NCI-H774 (cell line): ENCODE results near the gene SUCO.
"Not testable (repeated sequence)": the region's sequence is repeated elsewhere in the genome, so short reads cannot be mapped to it uniquely, and the experiment has no call there.

ENCODE experiments used
- DNase-seq: peaks from one replicate; lab custom pipeline; 2025; lab: John Stamatoyannopoulos, UW

SUCO gene

DNA sequence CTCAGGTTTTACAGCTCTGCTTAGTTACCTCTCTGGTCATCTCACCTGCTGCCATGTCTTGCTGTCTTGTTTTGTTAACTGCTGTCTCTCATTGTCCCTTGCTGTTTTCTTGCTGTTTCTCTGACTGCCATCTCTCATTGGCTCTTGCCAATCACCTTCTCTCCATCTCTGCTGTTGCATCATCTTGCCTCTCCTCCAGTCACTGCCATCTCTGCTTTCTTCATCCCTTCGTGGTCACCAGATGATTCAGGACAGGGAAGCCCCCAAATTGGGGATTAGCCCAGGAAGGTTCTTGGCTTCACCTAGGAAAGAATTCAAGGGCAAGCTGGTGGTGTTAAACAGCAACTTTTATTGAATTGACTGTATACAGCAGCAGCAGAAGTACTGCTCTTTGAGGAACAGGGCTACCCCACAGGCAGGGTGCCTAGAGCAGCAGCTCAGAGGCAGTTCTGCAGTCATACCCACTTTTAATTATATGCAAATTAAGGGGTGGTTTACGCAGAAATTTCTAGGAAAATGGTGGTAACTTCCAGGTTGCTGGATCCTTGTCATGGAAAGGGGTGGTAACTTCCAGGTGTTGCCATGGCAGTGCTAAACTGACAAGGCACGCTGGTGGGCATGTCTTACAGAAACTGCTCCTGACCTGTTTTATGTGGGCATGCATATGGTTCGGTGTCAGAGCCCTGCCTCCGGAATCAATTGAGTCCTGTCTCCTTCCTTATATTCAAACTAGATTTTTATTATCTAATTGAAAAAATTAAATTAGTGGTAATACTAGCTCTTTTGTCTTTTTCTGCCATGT, 33.4 kb downstream of the SUCO start:
- DNase-seq, result no peak

DNA sequence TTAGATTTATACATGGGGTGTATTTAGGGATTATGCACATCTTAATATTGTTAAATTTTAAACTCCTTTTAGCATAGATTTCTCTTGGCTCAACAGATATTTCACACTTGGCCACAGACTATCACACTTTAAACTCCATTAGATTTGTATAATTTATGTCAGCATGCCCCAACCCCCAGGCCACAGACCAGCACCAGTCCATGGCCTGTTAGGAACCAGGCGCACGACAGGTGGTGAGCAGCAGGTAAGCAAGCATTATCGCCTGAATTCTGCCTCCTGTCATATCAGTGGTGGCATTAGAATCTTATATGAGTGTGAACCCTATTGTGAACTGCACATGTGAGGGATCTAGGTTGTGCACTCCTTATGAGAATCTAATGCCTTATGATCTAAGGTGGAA, 34.8 kb downstream of the SUCO start:
- DNase-seq, result no peak

DNA sequence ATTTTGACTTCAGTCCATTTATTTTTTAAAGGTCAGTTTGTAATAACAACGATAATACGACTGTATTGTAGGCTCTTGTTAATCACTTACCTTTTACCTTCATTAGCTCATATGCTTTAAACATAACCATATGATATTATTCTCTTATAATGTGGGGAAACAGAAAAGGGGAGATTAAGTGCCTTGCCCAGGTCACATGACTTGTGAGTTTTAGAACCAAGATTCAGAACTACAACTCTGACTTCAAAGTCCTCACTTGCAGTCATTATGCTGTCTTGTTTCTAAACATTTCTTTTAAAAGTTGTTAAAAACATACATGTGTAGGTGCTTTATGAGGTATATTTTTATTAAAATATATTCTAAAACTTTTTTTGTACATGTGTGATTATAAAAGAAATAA, 41.1 kb downstream of the SUCO start:
- no peak for DNase-seq

DNA sequence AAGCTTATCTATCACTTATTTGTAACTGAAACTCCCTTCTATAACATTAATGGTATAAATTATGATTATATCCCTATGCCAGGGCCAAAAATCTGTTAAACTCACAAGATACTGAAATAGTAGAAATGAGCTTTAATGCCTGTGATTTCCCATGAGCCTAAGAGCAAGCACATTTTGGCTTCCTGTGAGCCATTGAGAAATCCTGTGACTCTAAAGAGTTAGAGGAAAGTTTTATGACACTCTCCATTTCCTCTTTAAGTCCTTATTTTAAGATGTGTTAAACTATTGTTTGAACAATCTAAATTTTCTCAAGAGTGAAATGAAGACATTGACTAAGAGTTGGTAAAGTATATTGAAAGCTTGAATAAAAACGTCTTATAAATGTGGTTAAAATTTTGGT, 45.6 kb downstream of the SUCO start:
- no peak for DNase-seq

DNA sequence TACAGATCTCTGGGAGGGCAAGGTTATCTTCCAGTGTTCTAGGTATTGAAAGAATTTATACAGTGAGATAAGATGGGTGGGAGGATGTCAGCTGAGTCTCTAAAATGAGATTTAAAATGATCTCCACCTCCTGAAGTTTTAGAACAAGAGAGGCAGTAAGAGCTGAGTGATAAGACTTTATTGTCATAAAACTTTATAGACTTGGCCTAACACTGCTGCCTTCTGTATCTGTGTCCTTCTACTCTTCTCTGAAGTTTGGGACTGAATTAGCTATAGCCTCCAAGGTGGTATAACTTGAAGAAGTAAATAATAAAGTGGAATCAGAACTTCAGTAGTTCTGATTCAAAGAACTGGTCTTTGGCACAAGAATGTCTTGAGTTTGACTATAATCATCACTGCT, 48.3 kb downstream of the SUCO start:
- no peak for DNase-seq

DNA sequence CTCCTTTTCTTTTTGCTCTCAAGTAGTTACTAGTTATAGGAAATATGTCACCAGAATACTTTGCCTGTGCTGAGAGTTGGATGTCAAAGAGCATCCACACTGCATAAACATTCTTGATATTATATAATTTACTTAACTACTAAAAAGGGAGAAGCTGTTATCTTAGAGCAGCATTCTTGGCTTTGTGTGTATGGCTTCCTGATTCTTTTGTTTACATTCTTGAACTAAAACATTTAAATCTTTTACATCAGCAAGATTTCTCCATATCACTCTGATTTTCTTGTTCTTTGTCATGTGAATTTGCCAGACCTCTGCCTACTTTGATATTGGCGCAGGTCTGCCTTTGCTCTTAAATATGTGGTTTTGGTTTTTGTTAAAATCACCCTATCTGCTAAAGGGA, 48.8 kb downstream of the SUCO start:
- no peak for DNase-seq

DNA sequence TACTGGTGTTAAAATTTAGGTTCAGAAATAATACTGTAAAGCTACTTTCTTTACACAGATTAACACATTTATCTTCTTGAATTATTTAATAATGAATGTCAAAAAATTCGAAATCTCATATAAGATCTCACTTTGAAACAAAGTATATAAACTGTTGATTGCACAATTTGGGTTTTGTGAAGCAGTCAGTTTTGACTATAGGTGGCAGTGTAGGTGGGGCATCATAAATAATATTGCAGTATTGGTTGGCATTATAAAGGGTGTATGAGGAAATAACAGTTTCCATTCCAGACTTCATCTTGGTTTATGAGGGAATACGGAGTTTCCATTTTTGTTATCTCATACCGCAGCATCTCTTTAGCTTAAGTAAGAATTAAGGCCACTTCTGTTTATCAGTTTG, 49.9 kb downstream of the SUCO start:
- DNase-seq, result no peak

DNA sequence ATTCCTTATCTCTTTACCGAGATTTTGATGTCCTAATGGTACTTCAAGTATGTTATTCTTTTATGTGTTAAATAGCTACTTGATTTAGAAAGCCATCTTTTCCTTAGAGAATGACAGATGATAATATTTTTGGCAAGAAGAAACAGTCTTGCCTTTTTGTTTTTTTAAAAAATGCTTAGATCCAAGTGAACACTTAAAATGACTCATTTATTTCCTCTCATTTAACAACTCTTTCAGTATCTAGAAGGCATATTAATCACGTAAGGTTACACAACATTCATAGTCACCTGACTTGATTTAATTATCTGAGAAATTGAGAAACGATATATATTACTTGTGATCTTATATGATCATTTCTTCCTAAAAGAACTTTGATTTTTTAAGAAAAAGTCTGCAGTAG, 52.4 kb downstream of the SUCO start:
- no peak for DNase-seq

DNA sequence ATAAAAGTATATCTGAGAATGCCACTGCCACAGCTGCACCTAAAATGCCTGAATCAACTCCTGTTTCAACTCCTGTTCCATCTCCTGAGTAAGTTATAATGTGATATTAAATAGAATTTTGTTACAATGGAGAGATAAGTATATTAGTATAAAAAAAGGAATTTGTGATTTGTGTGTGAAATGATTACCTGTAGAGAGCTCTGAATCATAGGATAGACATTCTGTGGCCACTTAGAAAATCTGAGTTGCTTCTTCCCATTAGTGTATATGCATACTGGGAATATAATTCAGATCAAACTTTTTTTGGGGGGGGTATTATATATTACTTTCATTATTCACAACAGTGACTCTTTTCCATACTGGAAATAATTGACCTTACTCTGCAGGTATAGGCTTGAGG, 52.9 kb downstream of the SUCO start:
- no peak for DNase-seq

DNA sequence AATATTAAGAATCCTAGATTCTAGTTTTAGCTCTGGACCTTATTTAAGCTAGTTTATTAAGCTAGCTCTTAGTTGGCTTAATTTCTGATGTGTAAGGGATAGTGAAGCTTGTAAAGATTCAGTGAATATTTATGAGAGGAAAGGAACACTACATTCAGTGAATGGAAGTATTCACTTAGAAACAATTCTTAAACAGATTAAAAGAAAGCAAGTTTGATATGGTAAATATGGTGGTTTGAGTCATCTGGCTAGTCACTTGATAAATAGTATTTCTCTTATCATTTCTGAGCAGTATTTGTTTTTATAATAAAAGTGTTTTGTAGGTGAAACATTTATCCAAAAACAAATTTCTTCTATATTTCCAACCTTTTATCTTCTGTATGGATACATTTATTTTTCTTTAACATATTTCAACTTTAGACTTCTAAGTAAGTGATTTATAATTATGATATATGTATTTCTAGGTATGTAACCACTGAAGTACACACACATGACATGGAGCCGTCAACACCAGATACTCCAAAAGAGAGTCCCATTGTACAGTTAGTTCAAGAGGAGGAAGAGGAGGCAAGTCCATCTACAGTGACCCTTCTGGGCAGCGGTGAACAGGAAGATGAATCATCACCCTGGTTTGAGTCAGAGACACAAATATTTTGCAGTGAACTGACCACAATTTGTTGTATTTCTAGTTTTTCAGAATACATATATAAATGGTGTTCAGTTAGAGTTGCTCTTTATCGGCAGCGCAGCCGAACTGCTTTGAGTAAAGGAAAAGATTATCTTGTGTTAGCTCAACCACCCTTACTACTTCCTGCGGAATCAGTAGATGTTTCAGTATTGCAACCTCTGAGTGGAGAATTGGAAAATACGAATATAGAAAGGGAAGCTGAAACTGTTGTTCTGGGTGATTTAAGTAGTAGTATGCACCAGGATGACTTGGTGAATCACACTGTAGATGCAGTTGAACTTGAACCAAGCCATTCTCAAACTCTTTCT, 55.6 kb downstream of the SUCO start:
- no peak for DNase-seq

DNA sequence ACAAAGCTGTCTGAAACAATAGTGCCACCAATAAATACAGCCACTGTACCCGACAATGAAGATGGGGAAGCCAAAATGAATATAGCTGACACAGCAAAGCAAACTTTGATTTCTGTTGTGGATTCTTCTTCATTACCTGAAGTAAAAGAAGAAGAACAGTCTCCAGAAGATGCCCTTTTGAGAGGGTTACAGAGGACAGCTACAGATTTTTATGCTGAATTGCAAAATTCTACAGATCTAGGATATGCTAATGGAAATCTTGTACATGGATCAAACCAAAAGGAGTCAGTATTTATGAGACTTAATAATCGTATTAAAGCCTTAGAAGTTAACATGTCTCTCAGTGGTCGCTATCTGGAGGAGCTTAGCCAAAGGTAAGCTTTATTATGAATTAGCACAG, 56.6 kb downstream of the SUCO start:
- DNase-seq, result no peak

DNA sequence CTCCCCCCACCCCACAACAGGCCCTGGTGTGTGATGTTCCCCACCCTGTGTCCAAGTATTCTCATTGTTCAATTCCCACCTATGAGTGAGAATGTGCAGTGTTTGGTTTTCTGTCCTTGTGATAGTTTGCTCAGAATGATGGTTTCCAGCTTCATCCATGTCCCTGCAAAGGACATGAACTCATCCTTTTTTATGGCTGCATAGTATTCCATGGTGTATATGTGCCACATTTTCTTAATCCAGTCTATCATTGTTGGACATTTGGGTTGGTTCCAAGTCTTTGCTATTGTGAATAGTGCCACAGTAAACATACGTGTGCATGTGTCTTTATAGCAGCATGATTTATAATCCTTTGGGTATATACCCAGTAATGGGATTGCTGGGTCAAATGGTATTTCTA, 58.5 kb downstream of the SUCO start:
- not testable (repeated sequence) for DNase-seq

DNA sequence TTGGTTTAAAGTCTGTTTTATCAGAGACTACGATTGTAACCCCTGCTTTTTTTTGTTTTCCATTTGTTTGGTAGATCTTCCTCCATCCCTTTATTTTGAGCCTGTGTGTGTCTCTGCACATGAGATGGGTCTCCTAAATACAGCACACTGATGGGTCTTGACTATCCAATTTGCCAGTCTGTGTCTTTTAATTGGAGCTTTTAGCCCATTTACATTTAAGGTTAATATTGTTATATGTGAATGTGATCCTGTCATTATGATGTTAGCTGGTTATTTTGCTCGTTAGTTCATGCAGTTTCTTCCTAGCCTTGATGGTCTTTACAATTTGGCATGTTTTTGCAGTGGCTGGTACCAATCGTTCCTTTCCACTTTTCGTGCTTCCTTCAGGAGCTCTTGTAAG, 62.1 kb downstream of the SUCO start:
- not testable (repeated sequence) for DNase-seq

DNA sequence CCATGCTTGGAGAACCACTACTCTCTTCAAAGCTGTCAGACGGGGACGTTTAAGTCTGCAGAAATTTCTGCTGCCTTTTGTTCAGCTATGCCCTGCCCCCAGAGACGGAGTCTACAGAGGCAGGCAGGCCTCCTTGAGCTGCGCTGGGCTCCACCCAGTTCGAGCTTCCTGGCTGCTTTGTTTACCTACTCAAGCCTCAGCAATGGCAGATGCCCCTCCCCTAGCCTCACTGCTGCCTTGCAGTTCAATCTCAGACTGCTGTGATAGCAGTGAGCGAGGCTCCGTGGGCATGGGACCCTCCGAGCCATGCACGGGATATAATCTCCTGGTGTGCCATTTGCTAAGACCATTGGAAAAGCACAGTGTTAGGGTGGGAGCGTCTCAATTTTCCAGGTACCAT, 63.8 kb downstream of the SUCO start:
- DNase-seq, result not testable (repeated sequence)

DNA sequence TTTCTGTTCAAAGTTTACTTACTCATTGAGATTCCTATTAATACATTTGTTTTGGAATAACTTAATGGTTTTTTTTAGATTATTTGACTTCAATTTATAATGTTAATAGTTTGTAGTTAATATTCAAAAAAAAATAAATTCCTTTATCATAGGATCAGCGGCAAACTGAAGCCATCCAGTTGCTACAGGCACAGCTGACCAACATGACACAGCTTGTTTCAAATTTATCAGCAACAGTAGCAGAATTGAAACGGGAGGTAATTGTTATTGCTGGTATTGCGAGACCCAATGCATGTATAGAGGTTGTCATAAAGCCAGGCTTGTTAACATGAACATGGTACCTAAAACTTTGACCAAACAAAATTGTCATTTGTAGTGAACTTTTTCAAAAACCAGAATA, 67.0 kb downstream of the SUCO start:
- no peak for DNase-seq

DNA sequence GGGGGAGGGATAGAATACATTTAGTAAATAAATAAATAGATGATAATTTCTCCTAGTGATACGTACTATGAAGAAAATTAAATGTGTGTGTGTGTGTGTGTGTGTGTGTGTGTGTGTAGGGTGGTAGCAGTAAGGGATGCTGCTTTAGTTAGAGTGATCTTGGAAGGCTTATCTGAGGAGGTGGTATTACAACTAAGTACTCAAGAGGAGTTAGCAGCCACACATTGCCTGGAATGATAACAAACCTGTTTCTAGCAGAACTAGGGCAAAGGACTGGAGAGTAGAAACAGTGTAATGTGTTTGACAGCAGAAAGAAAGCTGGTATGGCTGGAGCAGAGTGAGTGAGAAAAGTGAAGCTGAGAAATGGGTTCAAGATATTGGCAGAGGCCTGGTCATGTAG, 67.7 kb downstream of the SUCO start:
- DNase-seq, result no peak

DNA sequence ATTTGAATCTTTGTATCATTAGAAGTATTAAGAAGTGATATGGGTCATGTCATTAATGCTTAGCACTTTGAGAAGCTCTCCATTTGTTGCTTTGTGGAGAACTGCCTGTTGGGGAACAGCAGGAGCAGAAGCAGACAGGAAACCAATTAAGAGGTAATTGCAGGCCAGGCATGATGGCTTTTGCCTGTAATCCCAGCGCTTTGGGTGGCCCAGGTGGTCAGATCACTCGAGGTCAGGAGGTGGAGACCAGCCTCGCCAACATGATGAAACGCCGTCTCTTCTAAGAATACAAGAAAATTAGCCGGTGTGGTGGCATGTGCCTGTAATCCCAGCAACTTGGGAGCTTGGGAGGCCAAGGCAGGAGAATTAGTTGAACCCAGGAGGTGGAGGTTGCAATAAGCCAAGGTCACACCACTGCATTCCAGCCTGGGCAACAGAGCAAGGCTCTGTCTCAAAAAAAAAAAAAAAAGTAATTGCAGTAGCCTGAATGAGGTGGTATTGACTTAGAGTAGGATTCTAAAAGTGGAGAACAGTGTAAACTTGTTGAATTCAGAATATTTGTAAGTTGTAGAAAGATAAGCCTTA, 68.2 kb downstream of the SUCO start:
- DNase-seq, result no peak

DNA sequence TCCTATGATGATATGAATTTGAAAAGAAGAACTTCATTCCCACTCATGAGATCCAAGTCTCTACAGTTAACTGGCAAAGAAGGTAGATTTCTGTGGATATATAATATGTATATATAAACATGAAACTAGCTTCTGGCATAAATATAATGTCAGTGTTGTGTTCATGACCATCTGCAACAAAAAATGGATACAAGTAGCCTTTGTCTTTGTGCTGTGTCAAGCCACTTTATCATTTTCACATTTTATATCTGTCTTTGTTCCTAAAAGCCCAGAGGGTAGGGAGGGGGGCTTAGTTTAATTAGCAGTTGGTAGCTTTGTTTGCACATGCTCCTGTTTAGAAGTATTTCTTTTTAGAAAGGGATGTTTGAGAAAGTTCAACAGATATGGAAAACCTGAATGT, 69.8 kb downstream of the SUCO start:
- DNase-seq, result no peak

DNA sequence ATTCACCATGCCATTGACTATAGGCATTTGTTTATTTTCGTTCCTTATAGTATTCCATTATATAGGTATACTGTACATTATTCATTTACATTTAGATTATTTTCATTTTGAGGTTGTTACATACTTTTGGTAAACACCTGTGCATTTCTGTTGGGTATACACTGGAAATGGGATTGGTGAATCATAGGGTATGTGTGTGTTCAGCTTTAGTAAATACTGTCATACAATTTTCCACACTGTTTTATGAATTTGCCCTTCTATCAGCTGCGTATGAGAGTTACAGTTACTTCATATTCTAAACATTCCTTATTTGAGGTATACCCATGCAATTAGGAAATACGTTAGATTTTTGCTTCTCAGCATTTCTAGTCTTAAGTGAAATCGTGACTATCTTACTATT, 70.9 kb downstream of the SUCO start:
- DNase-seq, result no peak

DNA sequence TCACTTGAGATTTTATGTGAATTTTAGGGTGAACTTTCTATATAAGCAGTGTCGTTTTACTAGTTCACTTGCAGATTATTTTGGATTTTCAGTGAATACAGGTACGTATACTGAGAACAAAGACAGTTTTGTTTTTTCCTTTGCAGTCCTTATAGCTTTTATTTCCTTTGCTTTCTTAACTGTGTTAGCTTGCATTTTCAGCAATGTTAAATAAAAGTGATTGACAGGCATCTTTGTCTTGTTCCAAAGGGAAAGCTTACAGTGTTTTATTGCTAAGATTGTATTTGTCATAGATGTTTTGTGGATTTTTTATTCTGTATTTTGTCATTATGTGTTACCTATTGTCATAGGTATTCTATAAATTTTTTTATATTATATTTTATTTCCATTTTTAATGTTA, 72.7 kb downstream of the SUCO start:
- DNase-seq, result no peak

DNA sequence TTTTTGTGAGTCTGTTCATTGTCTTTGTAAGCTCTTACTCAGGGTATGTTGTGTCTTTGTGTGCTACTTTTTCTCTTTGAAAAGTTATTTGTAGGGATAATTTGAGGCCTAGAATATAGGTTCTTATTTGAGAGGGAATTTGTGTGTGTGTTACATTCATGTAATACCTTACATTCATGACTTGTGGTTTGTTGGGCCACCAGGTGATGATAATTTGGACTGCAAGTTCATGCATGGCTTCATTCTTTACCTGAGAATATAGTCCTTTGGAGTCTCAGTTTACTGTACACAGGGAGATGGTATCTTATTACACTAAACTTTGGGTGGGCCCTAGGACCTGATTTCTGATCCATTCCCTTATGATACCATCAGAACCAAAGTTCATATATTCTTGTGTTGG, 74.2 kb downstream of the SUCO start:
- DNase-seq, result no peak

DNA sequence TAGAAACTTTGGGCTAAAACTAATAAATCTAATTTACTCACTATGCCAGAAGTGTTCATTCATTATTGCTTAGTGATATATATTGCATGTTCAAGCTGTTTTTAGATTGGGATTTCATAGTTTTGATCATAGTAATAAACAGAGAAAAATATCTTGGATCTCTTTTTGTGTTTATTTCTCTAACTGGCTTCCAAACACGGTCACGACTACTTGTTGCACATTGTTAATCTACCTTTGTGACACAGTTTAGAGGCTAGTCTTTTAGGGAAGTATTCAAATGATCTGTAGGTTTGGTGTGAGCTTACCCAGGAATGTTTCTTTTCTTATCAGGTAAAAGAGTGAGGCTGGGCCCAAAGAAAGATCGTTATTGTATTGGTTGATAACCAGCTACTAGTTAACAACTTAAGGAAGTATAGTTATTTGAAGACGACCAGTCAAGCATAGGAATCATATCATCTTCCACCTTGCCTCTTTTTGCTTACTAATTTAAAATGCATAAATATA, 75.2 kb downstream of the SUCO start:
- DNase-seq, result no peak

DNA sequence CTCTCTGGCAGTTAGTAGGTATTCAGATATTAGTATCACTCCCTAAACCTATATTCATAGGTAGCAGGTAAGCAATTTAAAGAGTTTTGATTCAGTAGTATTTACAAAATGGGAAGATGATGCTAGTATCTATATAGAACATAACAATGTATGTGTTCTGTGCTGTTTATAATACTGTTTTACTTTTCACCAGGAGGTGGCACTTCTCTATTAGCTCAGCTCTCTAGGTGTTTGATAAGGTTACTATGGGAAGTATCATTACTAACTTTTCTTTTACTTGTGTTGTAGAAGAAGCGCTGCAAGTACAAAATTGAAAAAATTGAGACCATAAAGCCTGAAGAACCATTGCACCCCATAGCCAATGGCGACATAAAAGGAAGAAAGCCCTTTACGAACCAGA, 76.6 kb downstream of the SUCO start:
- DNase-seq, result no peak
